Esophagus squamous epithelium (tissue), 4 donors: ENCODE results near the gene FSTL4.

Source experiments
- CTCF ChIP-seq, 6 experiments: fragments of 450-650 bp in 4 of 6; fragments of 200-600 bp in 2 of 6; sonication (generic) in 2 of 6; IDR thresholded peaks; one replicate each; pipeline ENCODE4 v1.5.1; 2016 to 2019; ENCODE audit warnings: antibody characterized with exemption in 6 of 6, mild to moderate bottlenecking in 4 of 6, moderate library complexity in 4 of 6
- POLR2A ChIP-seq, 4 donors: fragments of 450-650 bp; IDR thresholded peaks; one replicate each; pipeline ENCODE4 v1.6.1; 2017; ENCODE audit warnings: antibody characterized with exemption in 4 of 4, mild to moderate bottlenecking in 4 of 4, moderate library complexity in 3 of 4

- TF ChIP-seq CTCF (IDR thresholded peaks at IDR 0.05) (no peak), POLR2A (IDR thresholded peaks at IDR 0.05) (no peak)
These were observed 126.9 kb downstream of the FSTL4 start for GRCh38 chr5:133485468-133485867.
